WTC11 (cell line): ENCODE results near the gene ALDH8A1.

ENCODE experiments used
- CREB1 ChIP-seq: sonication (generic); formaldehyde crosslinking; IDR thresholded peaks from 2 replicates; pipeline ENCODE4 v1.8.0; 2023; ENCODE audit warnings: mild to moderate bottlenecking, missing genetic modification reagents
- GRHL2 ChIP-seq: fragments of 250-450 bp; sonication (Bioruptor Pico); IDR thresholded peaks from 2 replicates; pipeline ENCODE4 v1.8.0; 2022; ENCODE audit warnings: mild to moderate bottlenecking, moderate library complexity; ENCODE audit not compliant: insufficient replicate concordance, severe bottlenecking
- JUN ChIP-seq: sonication (generic); formaldehyde crosslinking; IDR thresholded peaks from 2 replicates; pipeline ENCODE4 v1.8.0; 2023; ENCODE audit warnings: mild to moderate bottlenecking, missing genetic modification reagents
- NR3C1 ChIP-seq: sonication (generic); formaldehyde crosslinking; conservative IDR thresholded peaks from 2 replicates; pipeline ENCODE4 v1.8.1; 2023; ENCODE audit warnings: low read depth, mild to moderate bottlenecking, missing genetic modification reagents
- OVOL2 ChIP-seq: fragments of 250-450 bp; sonication (Bioruptor Pico); IDR thresholded peaks from 2 replicates; pipeline ENCODE4 v1.9.0; 2021; ENCODE audit warnings: mild to moderate bottlenecking, borderline replicate concordance
- RELA ChIP-seq: sonication (generic); formaldehyde crosslinking; IDR thresholded peaks from 2 replicates; pipeline ENCODE4 v1.8.1; 2022; ENCODE audit warnings: missing genetic modification reagents, mild to moderate bottlenecking, borderline replicate concordance
- TF ChIP-seq, protein P1 (sequence below): sonication (generic); formaldehyde crosslinking; IDR thresholded peaks from 2 replicates; pipeline ENCODE4 v1.8.0; 2023; ENCODE audit warnings: missing genetic modification reagents, mild to moderate bottlenecking, borderline replicate concordance
- TF ChIP-seq, protein P2 (sequence below): fragments of 200-600 bp; IDR thresholded peaks from 2 replicates; pipeline ENCODE4 v1.8.0; 2022; ENCODE audit warnings: antibody characterized with exemption
- TF ChIP-seq, protein P3 (sequence below): sonication (generic); formaldehyde crosslinking; IDR thresholded peaks from 2 replicates; pipeline ENCODE4 v1.8.1; 2023; ENCODE audit warnings: mild to moderate bottlenecking, moderate library complexity, missing genetic modification reagents
- TF ChIP-seq, protein P4 (sequence below): sonication (generic); formaldehyde crosslinking; IDR thresholded peaks from 2 replicates; pipeline ENCODE4 v1.8.0; 2022; ENCODE audit warnings: mild to moderate bottlenecking, missing genetic modification reagents
- TF ChIP-seq, protein P5 (sequence below): sonication (generic); formaldehyde crosslinking; IDR thresholded peaks from 2 replicates; pipeline ENCODE4 v1.8.0; 2023; ENCODE audit warnings: mild to moderate bottlenecking, missing genetic modification reagents
- TF ChIP-seq, protein P6 (sequence below): fragments of 250-450 bp; sonication (Bioruptor Pico); IDR thresholded peaks from 2 replicates; pipeline ENCODE4 v1.9.0; 2021; ENCODE audit warnings: mild to moderate bottlenecking
- TF ChIP-seq, protein P7 (sequence below): sonication (generic); formaldehyde crosslinking; IDR thresholded peaks from 2 replicates; pipeline ENCODE4 v1.8.1; 2023; ENCODE audit warnings: mild to moderate bottlenecking, missing genetic modification reagents, moderate library complexity

DNA sequence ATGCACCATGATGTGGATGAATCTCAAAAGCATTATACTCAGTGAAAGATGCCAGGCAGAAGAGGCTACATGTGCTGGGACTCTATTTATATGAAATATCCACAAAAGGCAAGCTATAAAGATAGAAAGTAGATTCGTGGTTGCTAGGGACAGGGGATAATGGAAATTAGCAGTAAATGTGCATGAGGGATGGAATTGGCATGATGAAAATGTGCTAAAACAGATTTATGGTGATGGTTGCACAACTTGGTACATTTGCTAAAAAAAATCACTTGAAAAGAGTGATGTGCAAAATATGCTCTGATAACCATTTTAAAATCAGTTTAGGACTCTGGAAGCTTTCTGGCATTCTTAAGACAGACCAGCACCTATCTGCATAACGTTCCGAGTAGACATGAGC is 61.6 kb downstream of the ALDH8A1 start:
- TF ChIP-seq, protein P1, sequence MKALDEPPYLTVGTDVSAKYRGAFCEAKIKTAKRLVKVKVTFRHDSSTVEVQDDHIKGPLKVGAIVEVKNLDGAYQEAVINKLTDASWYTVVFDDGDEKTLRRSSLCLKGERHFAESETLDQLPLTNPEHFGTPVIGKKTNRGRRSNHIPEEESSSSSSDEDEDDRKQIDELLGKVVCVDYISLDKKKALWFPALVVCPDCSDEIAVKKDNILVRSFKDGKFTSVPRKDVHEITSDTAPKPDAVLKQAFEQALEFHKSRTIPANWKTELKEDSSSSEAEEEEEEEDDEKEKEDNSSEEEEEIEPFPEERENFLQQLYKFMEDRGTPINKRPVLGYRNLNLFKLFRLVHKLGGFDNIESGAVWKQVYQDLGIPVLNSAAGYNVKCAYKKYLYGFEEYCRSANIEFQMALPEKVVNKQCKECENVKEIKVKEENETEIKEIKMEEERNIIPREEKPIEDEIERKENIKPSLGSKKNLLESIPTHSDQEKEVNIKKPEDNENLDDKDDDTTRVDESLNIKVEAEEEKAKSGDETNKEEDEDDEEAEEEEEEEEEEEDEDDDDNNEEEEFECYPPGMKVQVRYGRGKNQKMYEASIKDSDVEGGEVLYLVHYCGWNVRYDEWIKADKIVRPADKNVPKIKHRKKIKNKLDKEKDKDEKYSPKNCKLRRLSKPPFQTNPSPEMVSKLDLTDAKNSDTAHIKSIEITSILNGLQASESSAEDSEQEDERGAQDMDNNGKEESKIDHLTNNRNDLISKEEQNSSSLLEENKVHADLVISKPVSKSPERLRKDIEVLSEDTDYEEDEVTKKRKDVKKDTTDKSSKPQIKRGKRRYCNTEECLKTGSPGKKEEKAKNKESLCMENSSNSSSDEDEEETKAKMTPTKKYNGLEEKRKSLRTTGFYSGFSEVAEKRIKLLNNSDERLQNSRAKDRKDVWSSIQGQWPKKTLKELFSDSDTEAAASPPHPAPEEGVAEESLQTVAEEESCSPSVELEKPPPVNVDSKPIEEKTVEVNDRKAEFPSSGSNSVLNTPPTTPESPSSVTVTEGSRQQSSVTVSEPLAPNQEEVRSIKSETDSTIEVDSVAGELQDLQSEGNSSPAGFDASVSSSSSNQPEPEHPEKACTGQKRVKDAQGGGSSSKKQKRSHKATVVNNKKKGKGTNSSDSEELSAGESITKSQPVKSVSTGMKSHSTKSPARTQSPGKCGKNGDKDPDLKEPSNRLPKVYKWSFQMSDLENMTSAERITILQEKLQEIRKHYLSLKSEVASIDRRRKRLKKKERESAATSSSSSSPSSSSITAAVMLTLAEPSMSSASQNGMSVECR (CRISPR knock-in tag): no peak
- TF ChIP-seq, protein P2, sequence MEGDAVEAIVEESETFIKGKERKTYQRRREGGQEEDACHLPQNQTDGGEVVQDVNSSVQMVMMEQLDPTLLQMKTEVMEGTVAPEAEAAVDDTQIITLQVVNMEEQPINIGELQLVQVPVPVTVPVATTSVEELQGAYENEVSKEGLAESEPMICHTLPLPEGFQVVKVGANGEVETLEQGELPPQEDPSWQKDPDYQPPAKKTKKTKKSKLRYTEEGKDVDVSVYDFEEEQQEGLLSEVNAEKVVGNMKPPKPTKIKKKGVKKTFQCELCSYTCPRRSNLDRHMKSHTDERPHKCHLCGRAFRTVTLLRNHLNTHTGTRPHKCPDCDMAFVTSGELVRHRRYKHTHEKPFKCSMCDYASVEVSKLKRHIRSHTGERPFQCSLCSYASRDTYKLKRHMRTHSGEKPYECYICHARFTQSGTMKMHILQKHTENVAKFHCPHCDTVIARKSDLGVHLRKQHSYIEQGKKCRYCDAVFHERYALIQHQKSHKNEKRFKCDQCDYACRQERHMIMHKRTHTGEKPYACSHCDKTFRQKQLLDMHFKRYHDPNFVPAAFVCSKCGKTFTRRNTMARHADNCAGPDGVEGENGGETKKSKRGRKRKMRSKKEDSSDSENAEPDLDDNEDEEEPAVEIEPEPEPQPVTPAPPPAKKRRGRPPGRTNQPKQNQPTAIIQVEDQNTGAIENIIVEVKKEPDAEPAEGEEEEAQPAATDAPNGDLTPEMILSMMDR: no peak
- TF ChIP-seq, protein P3, sequence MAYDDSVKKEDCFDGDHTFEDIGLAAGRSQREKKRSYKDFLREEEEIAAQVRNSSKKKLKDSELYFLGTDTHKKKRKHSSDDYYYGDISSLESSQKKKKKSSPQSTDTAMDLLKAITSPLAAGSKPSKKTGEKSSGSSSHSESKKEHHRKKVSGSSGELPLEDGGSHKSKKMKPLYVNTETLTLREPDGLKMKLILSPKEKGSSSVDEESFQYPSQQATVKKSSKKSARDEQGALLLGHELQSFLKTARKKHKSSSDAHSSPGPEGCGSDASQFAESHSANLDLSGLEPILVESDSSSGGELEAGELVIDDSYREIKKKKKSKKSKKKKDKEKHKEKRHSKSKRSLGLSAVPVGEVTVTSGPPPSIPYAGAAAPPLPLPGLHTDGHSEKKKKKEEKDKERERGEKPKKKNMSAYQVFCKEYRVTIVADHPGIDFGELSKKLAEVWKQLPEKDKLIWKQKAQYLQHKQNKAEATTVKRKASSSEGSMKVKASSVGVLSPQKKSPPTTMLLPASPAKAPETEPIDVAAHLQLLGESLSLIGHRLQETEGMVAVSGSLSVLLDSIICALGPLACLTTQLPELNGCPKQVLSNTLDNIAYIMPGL: no peak
- TF ChIP-seq CREB1 (CRISPR knock-in tag) (no peak), RELA (CRISPR knock-in tag) (no peak), OVOL2 (no peak), JUN (CRISPR knock-in tag) (no peak), NR3C1 (CRISPR knock-in tag) (no peak), GRHL2 (CRISPR knock-in tag) (no peak)
- TF ChIP-seq, protein P4, sequence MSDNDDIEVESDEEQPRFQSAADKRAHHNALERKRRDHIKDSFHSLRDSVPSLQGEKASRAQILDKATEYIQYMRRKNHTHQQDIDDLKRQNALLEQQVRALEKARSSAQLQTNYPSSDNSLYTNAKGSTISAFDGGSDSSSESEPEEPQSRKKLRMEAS: no peak
- TF ChIP-seq, protein P5, sequence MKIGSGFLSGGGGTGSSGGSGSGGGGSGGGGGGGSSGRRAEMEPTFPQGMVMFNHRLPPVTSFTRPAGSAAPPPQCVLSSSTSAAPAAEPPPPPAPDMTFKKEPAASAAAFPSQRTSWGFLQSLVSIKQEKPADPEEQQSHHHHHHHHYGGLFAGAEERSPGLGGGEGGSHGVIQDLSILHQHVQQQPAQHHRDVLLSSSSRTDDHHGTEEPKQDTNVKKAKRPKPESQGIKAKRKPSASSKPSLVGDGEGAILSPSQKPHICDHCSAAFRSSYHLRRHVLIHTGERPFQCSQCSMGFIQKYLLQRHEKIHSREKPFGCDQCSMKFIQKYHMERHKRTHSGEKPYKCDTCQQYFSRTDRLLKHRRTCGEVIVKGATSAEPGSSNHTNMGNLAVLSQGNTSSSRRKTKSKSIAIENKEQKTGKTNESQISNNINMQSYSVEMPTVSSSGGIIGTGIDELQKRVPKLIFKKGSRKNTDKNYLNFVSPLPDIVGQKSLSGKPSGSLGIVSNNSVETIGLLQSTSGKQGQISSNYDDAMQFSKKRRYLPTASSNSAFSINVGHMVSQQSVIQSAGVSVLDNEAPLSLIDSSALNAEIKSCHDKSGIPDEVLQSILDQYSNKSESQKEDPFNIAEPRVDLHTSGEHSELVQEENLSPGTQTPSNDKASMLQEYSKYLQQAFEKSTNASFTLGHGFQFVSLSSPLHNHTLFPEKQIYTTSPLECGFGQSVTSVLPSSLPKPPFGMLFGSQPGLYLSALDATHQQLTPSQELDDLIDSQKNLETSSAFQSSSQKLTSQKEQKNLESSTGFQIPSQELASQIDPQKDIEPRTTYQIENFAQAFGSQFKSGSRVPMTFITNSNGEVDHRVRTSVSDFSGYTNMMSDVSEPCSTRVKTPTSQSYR (CRISPR knock-in tag): no peak
- TF ChIP-seq, protein P6, sequence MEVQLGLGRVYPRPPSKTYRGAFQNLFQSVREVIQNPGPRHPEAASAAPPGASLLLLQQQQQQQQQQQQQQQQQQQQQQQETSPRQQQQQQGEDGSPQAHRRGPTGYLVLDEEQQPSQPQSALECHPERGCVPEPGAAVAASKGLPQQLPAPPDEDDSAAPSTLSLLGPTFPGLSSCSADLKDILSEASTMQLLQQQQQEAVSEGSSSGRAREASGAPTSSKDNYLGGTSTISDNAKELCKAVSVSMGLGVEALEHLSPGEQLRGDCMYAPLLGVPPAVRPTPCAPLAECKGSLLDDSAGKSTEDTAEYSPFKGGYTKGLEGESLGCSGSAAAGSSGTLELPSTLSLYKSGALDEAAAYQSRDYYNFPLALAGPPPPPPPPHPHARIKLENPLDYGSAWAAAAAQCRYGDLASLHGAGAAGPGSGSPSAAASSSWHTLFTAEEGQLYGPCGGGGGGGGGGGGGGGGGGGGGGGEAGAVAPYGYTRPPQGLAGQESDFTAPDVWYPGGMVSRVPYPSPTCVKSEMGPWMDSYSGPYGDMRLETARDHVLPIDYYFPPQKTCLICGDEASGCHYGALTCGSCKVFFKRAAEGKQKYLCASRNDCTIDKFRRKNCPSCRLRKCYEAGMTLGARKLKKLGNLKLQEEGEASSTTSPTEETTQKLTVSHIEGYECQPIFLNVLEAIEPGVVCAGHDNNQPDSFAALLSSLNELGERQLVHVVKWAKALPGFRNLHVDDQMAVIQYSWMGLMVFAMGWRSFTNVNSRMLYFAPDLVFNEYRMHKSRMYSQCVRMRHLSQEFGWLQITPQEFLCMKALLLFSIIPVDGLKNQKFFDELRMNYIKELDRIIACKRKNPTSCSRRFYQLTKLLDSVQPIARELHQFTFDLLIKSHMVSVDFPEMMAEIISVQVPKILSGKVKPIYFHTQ (CRISPR knock-in tag): no peak
- TF ChIP-seq, protein P7, sequence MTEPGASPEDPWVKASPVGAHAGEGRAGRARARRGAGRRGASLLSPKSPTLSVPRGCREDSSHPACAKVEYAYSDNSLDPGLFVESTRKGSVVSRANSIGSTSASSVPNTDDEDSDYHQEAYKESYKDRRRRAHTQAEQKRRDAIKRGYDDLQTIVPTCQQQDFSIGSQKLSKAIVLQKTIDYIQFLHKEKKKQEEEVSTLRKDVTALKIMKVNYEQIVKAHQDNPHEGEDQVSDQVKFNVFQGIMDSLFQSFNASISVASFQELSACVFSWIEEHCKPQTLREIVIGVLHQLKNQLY (CRISPR knock-in tag): no peak
